ENCODE results near the gene GOLGA8B.
A peak's percentile ranks its signal among the peaks of the same experiment; 100 is the strongest.
"Not testable (repeated sequence)": the region's sequence is repeated elsewhere in the genome, so short reads cannot be mapped to it uniquely, and the experiment has no call there.

The GOLGA8B gene

DNA sequence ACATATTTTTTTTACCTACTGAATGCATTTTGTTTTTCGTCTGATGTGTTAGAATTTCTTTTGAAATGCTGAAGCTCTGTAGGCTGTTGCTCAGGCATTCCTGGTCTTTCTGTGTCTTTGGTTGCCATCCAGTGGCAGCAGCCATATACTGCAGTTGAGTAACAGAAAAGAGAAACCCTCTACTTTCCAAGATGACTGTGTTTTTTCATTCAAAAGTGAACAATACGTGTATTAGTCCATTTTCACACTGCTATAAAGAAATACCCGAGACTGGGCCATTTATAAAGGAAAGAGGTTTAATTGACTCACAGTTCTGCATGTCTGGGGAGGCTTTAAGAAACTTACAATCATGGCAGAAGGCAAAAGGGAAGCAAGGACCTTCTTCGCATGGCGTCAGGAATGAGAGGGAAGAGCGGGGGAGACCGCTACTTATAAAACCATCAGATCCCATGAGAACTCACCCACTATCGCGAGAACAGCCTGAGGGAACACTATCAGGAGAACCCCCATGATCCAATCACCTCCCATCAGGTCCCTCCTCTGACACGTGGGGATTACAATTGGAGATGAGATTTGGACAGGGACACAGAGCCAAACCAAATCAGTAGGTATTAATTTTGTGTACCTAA lies 4.7 kb upstream of the GOLGA8B start:
- in situ Hi-C loops (cut with MboI; ENCODE audit: low sequenced_read_pairs, unreplicated experiment) = loop anchor here (25.0 kb wide), 4 partner anchors 126 to 501 kb away; partner anchors contain the start of genes EMC4 and LPCAT4
- DNase-seq (ENCODE audit: low spot score) = peak; percentile 66
- TF ChIP-seq, protein P1, sequence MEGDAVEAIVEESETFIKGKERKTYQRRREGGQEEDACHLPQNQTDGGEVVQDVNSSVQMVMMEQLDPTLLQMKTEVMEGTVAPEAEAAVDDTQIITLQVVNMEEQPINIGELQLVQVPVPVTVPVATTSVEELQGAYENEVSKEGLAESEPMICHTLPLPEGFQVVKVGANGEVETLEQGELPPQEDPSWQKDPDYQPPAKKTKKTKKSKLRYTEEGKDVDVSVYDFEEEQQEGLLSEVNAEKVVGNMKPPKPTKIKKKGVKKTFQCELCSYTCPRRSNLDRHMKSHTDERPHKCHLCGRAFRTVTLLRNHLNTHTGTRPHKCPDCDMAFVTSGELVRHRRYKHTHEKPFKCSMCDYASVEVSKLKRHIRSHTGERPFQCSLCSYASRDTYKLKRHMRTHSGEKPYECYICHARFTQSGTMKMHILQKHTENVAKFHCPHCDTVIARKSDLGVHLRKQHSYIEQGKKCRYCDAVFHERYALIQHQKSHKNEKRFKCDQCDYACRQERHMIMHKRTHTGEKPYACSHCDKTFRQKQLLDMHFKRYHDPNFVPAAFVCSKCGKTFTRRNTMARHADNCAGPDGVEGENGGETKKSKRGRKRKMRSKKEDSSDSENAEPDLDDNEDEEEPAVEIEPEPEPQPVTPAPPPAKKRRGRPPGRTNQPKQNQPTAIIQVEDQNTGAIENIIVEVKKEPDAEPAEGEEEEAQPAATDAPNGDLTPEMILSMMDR (IDR thresholded peaks at IDR 0.05; ENCODE audit: borderline replicate concordance, control extremely low read depth, extremely low read depth, insufficient read depth, missing control alignments) = peak; percentile 77

DNA sequence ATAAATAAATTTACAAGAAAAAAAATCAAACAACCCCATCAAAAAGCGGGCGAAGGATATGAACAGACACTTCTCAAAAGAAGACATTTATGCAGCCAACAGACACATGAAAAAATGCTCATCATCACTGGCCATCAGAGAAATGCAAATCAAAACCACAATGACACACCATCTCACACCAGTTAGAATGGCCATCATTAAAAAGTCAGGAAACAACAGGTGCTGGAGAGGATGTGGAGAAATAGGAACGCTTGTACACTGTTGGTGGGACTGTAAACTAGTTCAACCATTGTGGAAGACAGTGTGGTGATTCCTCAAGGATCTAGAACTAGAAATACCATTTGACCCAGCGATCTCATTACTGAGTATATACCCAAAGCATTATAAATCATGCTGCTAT lies 2.5 kb upstream of the GOLGA8B start:
- DNase-seq (ENCODE audit: low spot score) = not testable (repeated sequence)
- in situ Hi-C loops (cut with MboI; ENCODE audit: low sequenced_read_pairs, unreplicated experiment) = loop anchor here (25.0 kb wide), 4 partner anchors 124 to 499 kb away; partner anchors contain the start of genes EMC4 and LPCAT4

DNA sequence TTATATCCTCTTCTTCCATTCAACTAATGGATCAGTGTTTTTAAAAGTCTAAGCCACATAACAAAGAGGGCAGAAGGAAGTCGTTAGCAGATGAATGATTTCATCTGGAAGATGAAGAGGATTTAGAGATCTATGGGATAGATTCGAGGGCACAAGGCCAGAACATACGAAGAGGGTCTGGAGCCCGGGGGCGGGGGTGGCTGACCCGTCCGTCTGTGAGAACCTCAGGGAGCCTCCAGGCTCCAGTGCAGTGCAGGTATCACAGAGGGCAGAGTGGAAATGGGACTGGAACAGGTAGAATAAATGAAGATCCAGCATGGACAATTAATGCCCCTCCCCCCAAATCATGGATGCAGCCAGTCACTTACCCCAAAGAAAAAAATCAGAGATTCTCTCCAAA lies 1.5 kb upstream of the GOLGA8B start:
- DNase-seq (ENCODE audit: low spot score) = no peak
- TF ChIP-seq, protein P1 (IDR thresholded peaks at IDR 0.05; ENCODE audit: borderline replicate concordance, control extremely low read depth, extremely low read depth, insufficient read depth, missing control alignments) = no peak
- in situ Hi-C loops (cut with MboI; ENCODE audit: low sequenced_read_pairs, unreplicated experiment) = loop anchor here (25.0 kb wide), 4 partner anchors 123 to 498 kb away; partner anchors contain the start of genes EMC4 and LPCAT4

DNA sequence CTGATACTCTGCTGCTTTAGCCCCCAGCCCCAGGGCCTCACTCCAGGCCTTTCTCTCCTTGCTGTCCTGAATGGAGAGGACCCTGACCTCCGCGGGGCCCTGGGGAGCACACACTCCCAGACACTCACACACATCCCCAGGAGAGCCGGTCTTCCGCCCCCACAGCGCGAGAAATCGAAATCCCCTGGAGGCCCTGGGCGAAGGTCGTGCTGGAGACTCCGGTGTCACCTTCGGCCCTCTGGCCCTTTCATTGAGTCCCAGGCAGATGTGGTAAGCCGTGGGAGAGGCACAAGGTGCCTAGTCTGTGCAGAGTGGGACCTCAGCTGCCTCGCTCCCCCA lies 848 bp upstream of the GOLGA8B start:
- in situ Hi-C loops (cut with MboI; ENCODE audit: low sequenced_read_pairs, unreplicated experiment) = loop anchor here (25.0 kb wide), 4 partner anchors 122 to 497 kb away; partner anchors contain the start of genes EMC4 and LPCAT4
- TF ChIP-seq, protein P1 (IDR thresholded peaks at IDR 0.05; ENCODE audit: borderline replicate concordance, control extremely low read depth, extremely low read depth, insufficient read depth, missing control alignments) = no peak
- peak; percentile 34 for DNase-seq (ENCODE audit: low spot score)

DNA sequence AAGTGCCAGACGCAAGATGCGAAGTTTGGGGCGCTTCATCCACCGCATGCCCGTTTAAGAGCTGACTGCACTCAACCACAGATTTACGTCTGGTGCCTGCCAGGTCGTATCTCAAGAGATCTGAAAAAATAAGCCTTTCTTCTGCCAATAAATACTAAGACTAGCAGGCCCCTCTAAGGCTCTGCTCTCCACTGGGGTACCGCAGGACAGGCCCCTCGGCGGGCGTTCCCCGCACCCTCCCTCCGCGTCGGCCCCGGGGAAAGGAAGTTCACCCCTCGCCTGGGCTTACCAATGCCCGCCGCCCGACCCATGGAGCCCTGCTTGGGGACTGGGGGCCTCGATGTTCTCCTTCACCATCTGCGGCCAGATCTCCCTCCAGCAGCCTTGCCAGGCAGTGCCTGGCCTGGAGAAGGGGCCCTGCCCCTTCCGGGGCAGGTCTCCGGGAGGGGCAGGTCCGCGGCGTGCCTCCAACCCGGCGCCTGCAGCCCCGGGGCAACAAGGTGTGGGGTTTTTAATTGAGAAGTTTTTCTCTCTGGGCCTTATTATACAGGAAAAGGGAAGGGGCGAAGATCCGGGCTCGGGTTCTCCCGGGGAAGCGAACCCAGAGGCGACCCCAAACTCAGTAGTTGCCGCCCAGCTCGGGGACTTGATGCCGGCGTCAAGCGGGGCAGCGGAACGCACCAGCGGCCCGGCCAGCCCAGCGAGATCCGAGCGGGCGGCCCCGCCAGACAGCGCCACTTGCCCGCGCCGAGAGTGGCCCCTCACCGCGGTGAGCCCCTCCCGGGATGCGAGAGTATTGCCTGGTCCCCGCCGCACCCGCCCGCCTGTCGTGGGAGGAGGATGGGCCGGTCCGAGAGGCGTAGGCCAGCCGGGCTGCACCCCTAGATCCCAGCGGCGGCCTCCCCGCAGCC lies 735 bp downstream of the GOLGA8B start:
- TF ChIP-seq, protein P1 (IDR thresholded peaks at IDR 0.05; ENCODE audit: borderline replicate concordance, control extremely low read depth, extremely low read depth, insufficient read depth, missing control alignments) = no peak
- in situ Hi-C loops (cut with MboI; ENCODE audit: low sequenced_read_pairs, unreplicated experiment) = loop anchor here (25.0 kb wide), 4 partner anchors 120 to 495 kb away; partner anchors contain the start of genes EMC4 and LPCAT4
- peak; percentile 80 for DNase-seq (ENCODE audit: low spot score)

DNA sequence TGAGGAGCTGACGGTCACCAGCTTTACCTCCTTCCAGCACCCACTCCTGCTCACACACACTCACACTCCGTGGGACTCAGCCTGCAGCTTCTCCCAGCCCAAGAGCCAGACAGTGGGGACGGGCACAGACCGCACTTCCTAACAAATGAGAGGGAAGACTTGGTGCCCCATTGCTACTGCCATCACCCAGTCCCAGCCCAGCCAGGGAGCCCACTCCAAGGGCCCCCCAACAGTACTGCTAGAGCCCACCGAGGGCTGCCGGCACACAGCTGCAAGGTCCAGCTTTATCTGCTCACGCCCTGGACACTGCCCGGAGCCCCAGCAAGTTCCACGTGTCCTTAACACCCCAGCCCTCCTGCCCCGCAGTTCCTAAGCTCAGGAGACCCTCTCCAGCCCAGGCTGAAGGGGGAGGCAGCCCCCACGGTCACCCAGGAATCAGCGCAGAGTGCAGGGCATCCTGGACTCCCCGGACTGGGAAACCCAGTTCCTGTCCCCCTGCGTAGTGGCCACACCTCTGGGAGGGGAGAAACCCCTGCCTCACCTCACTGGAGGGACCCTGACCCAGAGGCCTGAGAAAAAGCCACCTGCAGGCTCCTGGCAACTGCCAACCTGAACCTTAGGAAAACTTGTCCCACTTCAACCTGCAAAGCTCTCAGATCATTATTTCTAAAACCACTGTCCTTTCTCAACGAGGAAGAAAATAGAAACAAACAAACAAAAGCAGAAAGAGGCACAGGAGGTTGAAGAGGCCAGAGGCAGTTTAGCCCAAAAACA lies 1.6 kb downstream of the GOLGA8B start:
- in situ Hi-C loops (cut with MboI; ENCODE audit: low sequenced_read_pairs, unreplicated experiment) = loop anchor here (25.0 kb wide), 4 partner anchors 120 to 495 kb away; partner anchors contain the start of genes EMC4 and LPCAT4
- DNase-seq (ENCODE audit: low spot score) = not testable (repeated sequence)

DNA sequence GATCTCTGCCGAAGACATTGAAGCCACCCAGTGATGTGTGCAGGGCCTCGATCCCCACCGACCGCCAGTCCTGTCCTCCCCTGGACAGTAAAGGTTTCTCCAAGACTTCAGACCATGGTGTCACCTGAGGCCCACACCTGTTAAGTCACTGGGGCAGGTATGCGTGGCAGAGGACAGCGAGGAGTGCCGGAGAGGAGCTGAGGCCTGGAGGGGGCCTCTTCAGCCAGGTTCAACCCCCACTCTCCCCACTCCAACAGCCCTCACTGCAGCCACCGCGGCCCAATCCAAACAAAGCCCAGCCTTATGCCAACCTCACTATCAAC lies 2.4 kb downstream of the GOLGA8B start:
- in situ Hi-C loops (cut with MboI; ENCODE audit: low sequenced_read_pairs, unreplicated experiment) = loop anchor here (25.0 kb wide), 4 partner anchors 119 to 494 kb away; partner anchors contain the start of genes EMC4 and LPCAT4
- DNase-seq (ENCODE audit: low spot score) = no peak
- TF ChIP-seq, protein P1 (IDR thresholded peaks at IDR 0.05; ENCODE audit: borderline replicate concordance, control extremely low read depth, extremely low read depth, insufficient read depth, missing control alignments) = no peak

DNA sequence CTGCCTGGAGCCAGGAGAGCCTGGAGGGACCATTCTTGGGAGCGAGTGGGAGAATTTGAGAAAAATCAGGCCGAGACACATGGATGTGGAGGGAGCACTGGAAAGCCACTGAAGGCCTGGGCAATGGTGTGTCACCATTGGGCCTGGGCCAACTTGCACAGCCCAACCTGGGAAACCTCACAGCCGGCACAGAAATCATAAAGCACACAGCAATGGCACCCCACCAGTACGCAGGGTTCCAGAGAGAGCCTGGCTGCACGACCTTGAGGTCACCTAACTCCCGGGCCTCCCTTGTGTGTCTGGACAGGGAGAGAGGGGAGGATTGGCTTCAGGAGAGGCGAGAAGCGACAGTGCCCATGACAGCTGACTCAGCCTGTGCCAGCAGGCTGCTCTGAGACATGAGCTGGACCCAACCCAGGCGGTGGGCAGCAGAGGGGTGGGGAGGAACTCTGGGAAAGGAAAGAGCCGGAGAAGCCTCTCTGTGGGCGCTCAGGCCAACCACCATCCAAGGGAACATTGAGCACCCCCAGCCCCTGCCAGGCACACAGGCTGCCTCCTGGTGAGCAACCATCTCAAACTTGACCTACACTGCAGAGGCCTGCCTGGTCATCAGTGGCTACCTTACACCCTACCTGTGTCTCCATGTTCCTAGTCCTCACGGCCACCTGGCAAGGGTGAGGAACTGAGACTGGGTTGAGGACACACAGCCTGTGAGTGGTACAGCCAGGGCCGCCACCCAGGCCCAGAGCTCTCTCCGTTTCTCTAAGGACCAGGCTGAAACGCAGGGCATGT lies 3.0 kb downstream of the GOLGA8B start:
- in situ Hi-C loops (cut with MboI; ENCODE audit: low sequenced_read_pairs, unreplicated experiment) = loop anchor here (25.0 kb wide), 4 partner anchors 118 to 493 kb away; partner anchors contain the start of genes EMC4 and LPCAT4
- DNase-seq (ENCODE audit: low spot score) = not testable (repeated sequence)
